GM20431 (cell line): ENCODE measurements around the gene URB2.
"Not testable (repeated sequence)": the region's sequence is repeated elsewhere in the genome, so short reads cannot be mapped to it uniquely, and the experiment has no call there.

Experiments used
- in situ Hi-C: fragments of 300-500 bp; cut with MseI, MboI; formaldehyde crosslinking; loops from one replicate; pipeline ENCODE4 v1.15.0; 2020; ENCODE audit warnings: low sequenced_read_pairs; ENCODE audit not compliant: unreplicated experiment

Gene URB2

GRCh38 chr1:229674042-229674441 is 48.0 kb downstream of the URB2 start:
- in situ Hi-C loops = loop anchor here (25.0 kb wide), 1 partner anchor 638 kb away; no protein-coding TSS in a partner anchor

DNA sequence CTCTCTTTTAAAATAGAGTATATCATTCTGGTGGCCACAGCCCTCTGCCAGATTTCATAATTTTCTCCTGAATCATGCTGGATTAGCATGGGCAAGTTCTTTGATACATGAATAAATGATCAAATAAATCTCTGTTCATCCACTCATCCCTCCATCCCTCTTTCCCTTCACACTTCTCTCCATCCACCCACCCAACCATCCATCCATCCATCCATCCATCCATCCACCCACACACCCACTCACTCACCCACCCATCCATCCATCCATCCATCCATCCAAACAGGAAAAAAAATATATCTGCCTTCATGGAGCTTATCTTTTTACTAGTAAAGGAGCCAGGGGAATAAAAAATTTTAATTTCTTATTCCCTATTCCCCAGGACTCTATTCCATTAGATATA is 49.3 kb downstream of the URB2 start:
- in situ Hi-C loops = no loop called here

DNA sequence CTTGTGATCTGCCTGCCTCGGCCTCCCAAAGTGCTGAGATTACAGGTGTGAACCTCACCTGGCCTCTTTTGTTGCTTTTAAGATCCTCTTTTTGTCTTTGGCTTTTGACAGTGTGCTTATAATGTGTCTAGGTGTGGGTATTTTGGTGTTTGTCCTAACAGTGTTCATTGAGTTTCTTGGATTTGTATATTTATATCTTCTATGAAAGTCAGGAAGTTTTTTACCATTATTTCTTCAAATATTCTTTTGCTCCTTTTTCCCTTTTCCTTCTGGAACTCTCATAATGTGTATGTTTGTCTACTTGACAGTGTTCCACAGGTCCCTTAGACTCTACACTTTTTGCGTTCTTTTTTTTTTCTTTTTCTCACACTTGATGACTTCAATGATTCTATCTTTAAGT is 59.1 kb downstream of the URB2 start:
- in situ Hi-C loops = no loop called here

DNA sequence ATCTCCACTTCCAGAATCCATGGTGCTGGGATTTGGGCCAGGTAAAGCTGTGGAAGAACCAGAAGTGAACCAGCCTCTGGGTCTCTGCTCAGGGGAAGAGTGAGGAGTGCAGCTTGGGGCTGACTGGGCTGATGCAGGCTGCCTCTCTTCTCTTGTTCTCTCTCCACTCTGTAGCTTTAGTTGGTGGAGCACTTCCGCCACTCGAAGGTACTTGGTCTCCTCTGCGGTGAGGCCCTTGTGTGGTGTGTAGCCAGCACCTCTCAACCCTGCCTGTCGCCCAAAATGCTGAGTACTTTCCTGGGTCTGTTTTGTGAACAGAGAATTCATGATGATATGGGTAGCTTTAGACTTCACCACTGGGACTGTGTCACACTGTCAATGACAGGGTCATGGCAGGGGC is 63.2 kb downstream of the URB2 start:
- in situ Hi-C loops = no loop called here

DNA sequence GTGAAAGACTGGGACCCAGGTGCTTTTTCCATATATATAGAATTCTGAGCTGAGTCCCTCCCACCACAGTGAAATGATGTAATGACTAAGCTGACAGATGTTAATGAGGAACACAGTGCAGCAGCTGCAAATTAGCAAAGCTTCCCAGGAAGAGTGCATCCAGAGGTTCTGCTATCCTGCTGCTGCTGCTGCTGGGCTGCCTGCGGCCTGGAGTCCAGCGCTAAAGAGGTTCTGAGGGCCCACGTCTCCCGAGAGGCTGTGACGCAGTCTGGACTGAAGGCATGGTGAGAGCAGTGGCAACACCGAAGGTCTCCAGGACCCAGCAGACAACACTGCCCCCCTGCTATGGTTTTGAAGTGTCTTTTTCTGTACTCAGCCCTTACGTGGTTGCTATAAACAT is 63.9 kb downstream of the URB2 start:
- in situ Hi-C loops = no loop called here

- in situ Hi-C loops = no loop called here
Observed at GRCh38 chr1:229690662-229691061, 64.6 kb downstream of the URB2 start.

- in situ Hi-C loops = no loop called here
Observed at GRCh38 chr1:229691362-229691761, 65.3 kb downstream of the URB2 start.

- in situ Hi-C loops = no loop called here
Observed at GRCh38 chr1:229693129-229693900, 67.3 kb downstream of the URB2 start.

- in situ Hi-C loops = no loop called here
Observed at GRCh38 chr1:229694053-229694693, 68.1 kb downstream of the URB2 start.

GRCh38 chr1:229696385-229696784 is 70.3 kb downstream of the URB2 start:
- in situ Hi-C loops = no loop called here

DNA sequence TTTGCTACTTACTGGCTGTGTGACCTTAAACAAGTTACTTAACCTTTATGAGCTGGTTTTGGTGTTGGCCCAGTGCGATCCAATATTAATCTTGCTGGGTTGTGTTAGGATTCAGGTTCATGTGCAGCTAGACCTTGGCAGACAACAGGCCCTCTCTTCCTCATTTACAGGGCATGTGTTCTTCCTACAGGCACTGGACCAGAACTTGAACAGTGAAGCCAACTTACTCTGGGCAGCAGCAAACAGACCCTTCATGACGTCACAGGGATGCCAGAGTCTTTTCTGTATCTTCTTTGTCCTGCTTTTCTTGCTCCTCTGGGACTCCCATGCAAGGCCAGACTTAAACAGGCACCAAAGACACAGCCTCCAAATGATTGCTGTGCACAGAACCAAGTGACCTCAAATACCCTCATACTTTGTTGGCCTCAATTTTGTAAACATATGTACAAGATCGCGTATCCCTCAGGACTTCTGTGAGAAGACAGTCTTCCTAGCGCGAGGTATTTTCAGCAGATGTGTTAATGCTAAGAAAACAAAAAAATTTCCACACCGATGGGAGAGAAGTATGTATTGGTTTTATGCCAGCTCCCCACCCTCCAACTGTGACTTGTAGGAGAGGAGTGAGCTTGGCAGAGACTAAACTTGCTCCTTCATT is 73.7 kb downstream of the URB2 start:
- in situ Hi-C loops = no loop called here

GRCh38 chr1:229704157-229704556 is 78.1 kb downstream of the URB2 start:
- in situ Hi-C loops = no loop called here

- in situ Hi-C loops = not testable (repeated sequence)
Observed at GRCh38 chr1:229705152-229705551, 79.1 kb downstream of the URB2 start.

DNA sequence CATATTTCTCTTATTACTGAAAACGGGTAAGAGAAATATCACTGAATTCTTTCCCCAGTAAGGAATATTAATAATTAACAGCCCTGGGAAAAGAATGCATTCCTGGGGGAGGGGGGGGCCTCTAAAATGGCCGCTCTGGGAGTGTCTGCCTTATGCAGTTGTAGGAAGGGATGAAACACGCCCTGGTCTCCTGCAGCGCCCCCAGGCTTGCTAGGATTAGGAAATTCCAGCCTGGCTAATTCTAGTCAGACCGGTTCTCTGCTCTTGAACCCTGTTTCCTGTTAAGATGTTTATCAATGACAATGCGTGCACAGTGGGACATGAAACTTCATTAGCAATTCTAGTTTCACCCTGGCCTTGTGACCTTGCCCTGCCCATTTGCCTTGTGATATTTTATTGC is 81.1 kb downstream of the URB2 start:
- in situ Hi-C loops = not testable (repeated sequence)

GRCh38 chr1:229709500-229710013 is 83.5 kb downstream of the URB2 start:
- in situ Hi-C loops = no loop called here
